HG03066 (cell line): ENCODE measurements around the gene KCNH3.

ENCODE experiments used
- ATAC-seq: cut with Tn5 transposase; IDR thresholded peaks from one replicate; pipeline ENCODE4 v1.9.1; 2021; ENCODE audit warnings: low read depth; ENCODE audit not compliant: unreplicated experiment

KCNH3 gene

GRCh38 chr12:49543914-49544815 is 5.3 kb downstream of the KCNH3 start:
- ATAC-seq = no peak

- ATAC-seq = no peak
These were observed 7.0 kb downstream of the KCNH3 start for GRCh38 chr12:49545815-49546214.

DNA sequence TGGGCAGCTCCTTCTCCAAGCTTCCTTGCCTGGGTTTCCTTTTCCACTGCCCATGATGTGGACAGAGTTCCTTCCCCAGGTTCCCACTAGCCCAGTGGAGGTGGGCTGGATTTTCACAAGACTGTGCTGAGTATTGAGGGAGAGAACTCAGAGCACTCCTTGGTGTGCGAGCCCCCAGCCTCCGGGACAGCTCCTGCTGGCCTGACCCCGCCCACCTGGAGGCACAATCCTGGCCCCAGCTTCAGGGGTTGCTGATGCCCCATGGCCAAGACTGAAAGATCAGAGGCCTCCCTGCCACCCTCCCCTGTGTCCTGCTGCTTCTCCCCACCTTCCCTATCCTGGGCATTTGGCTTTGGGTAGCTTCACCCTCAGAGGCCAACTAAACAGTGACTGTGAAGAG is 7.7 kb downstream of the KCNH3 start:
- ATAC-seq = no peak

DNA sequence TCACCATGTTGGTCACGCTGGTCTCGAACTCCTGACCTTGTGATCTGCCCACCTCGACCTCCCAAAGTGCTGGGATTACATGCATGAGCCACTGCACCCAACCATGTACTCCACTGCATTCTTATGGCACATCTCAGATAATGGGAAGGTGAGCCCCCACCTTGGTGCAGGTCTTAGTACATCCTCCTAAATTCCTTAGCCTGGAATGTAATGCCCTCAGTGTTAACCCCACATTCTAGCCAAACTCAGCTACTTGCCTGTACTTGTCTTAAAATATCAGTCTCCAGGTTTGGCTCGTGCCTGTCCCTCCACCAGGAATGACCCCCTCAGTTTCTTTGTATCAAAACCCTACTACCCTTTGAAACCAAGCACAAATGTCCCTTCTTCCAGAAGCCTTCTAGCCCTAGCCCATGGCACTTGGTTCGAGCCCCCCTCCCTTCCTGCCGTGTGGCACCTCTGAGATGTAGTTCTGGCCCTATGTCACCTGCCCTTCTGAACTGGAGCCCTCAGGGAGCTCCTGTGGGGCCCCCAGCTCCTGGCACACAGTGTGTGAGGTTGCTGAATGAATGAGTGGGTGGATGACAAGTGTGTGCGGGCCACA is 8.4 kb downstream of the KCNH3 start:
- no peak for ATAC-seq

GRCh38 chr12:49548481-49548821 is 9.6 kb downstream of the KCNH3 start:
- ATAC-seq = no peak

- no peak for ATAC-seq
These were observed 10.2 kb downstream of the KCNH3 start for GRCh38 chr12:49548822-49549648.

DNA sequence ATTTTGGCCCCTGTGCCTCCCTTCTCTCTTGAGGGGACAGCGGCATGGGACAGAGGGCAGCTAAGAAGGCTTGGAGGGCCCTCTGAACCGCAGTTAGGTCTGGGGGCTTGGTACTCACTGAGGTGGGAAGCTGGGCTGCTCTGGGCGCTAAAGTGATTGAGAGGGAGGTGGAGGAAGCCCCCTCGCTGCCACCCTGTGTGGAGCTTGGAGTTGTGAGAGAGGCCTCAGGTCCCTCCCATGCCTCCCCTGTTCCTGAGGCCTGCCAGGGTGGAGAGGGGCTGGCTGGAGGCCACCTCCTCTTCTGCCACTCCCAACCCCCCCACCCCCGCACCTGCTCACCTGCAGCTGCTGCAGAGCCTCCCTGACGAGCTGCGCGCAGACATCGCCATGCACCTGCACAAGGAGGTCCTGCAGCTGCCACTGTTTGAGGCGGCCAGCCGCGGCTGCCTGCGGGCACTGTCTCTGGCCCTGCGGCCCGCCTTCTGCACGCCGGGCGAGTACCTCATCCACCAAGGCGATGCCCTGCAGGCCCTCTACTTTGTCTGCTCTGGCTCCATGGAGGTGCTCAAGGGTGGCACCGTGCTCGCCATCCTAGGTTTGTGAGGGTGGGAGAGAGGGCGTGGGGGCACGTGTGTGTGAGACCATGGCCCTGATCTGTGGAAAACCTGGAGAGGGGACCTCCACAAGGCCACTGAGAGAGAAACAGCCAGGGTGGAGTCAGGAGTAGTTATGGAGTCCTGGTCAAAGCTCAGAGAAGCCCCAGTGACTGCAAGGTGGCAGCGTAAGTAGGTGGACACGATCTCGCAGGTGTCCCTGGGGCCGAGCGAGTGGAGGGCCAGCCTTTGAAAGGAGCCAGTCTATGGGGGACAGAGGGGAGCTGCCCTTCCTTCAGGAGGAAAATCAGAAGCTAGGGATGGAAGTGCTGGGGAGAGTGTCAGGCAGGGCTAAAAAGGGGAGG is 11.2 kb downstream of the KCNH3 start:
- ATAC-seq = no peak

GRCh38 chr12:49550693-49551252 is 11.9 kb downstream of the KCNH3 start:
- no peak for ATAC-seq

DNA sequence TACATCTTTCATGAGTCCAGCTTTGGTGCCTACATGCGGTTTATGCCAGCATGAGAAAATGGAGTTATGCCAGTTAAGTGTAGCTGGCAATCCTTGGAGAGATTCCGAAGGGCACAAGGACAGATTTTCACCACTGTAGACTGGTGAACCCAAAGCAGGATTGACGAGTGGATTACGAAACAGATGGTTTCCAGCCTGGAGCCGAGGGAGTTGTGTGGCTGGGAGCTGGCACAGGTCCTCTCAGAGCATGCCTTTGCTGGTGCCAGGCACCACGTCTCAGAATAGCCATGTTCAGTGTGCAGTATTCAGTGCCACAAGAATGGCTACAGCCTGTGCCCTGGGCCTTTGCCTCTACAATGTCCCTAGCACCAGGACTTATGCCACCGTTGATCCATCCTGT is 13.2 kb downstream of the KCNH3 start:
- no peak for ATAC-seq

DNA sequence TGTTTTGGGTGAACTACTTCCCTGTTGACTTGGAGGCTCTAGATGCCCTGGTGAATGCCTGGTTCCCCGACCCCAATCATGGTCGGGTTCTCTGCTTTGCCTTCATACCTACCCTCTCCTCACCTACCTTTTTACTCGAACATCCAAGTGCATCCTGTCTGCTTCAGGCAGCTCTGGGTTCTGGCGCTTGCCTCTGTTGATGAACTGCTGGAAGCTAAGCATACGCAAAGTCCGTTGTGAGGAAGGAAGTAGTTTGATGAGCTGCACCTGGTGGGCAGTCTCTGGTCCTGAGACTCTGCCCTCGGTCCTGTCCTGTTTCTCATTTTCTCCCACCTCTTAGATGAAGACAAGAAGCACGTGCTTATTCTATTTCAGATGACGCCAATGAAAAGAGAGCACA is 13.6 kb downstream of the KCNH3 start:
- ATAC-seq = no peak

DNA sequence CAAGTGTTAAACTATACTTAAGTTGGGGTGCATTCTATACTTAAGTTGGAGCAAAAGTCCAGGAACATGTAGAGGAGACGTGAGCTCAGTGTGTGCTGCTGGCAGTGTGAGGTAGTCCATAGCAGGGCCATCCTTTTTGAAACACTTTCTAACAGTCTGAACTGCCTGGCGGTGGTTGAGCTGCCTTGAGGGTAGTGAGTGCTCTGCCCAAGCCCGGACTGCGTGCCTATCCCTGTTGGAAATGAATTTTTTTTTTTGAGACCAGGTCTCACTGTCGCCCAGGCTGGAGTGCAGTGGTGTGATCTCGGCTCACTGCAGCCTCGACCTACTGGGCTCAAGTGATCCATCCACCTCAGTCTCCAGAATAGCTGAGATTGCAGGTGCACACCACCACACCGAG is 14.1 kb downstream of the KCNH3 start:
- ATAC-seq = no peak

GRCh38 chr12:49553512-49554088 is 14.8 kb downstream of the KCNH3 start:
- no peak for ATAC-seq

DNA sequence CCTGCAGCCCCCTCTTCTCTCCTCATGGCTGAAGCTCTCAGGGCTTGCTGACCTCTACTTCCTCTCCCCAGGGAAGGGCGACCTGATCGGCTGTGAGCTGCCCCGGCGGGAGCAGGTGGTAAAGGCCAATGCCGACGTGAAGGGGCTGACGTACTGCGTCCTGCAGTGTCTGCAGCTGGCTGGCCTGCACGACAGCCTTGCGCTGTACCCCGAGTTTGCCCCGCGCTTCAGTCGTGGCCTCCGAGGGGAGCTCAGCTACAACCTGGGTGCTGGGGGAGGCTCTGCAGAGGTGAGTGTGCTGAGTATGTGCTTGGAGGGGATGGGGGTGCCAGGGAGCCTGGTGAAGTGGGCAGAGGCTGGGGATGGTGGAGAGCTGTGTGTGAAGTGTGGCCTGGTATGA is 15.4 kb downstream of the KCNH3 start:
- no peak for ATAC-seq

GRCh38 chr12:49555631-49556390 is 17.0 kb downstream of the KCNH3 start:
- ATAC-seq = no peak

- no peak for ATAC-seq
These were observed 17.8 kb downstream of the KCNH3 start for GRCh38 chr12:49556391-49557186.

DNA sequence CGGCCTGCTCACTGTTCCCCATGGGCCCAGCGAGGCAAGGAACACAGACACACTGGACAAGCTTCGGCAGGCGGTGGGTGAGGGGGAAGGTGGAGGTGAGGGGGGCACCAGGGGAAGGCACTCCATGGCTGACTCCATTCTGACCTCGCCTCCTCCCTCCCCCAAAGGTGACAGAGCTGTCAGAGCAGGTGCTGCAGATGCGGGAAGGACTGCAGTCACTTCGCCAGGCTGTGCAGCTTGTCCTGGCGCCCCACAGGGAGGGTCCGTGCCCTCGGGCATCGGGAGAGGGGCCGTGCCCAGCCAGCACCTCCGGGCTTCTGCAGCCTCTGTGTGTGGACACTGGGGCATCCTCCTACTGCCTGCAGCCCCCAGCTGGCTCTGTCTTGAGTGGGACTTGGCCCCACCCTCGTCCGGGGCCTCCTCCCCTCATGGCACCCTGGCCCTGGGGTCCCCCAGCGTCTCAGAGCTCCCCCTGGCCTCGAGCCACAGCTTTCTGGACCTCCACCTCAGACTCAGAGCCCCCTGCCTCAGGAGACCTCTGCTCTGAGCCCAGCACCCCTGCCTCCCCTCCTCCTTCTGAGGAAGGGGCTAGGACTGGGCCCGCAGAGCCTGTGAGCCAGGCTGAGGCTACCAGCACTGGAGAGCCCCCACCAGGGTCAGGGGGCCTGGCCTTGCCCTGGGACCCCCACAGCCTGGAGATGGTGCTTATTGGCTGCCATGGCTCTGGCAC is 18.5 kb downstream of the KCNH3 start:
- ATAC-seq = no peak

DNA sequence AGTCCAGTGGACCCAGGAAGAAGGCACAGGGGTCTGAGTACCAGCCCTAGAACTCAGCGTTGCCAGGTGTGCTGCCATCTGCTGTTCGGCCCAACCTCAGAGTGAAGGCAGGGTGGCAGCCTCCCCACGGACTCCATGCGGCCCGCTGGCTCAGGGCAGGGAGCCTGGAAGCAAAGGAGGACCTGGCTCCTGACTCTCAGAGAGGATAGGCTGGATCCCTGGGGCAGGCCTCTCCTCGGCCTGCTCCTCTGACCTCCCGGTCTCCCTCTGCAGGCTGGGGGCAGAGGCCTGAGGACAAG is 19.0 kb downstream of the KCNH3 start:
- ATAC-seq = no peak

GRCh38 chr12:49558526-49558925 is 19.7 kb downstream of the KCNH3 start:
- ATAC-seq = no peak
